Caco-2 (cell line): ENCODE results near the gene PPARA. TPM values are rescaled to one million over a fixed set of nuclear protein-coding genes. Genes with fewer than 3 reads are reported as not detected.

Source experiments
- BruUV-seq: library from RNA; stranded (reverse); fragments of 400-500 nt; replicated peaks from 2 replicates; lab custom pipeline; 2021; lab: Mats Ljungman, UMichigan
- CTCF ChIA-PET: fragments of 300-600 bp; sonication (Branson Sonifier 250); formaldehyde crosslinking; loops from one replicate; lab custom pipeline; 2022; ENCODE audit warnings: antibody characterized with exemption; lab: Charles Lee
- POLR2A ChIA-PET: fragments of 300-600 bp; sonication (Branson Sonifier 250); formaldehyde crosslinking; loops from one replicate; lab custom pipeline; 2022; ENCODE audit warnings: antibody characterized with exemption; lab: Charles Lee
- DNase-seq, 2 experiments: peaks; one replicate each; pipeline versions ENCODE4 v3.0.0 to v3.0.0-alpha.2; 2020 to 2022
- H3K27me3 ChIP-seq: replicated peaks from 2 replicates; pipeline ENCODE4 v1.6.0; 2011; ENCODE audit warnings: low read length; ENCODE audit not compliant: control insufficient read depth, insufficient read depth
- H3K36me3 ChIP-seq: 2 replicates; pipeline ENCODE4 v1.5.1; 2011; ENCODE audit warnings: low read length; ENCODE audit not compliant: control insufficient read depth, insufficient read depth
- H3K4me1 ChIP-seq: fragments of 250-450 bp; sonication (Bioruptor Pico); 2 replicates; pipeline ENCODE4 v1.5.1; 2020; ENCODE audit warnings: mild to moderate bottlenecking
- H3K4me3 ChIP-seq: 2 replicates; pipeline ENCODE4 v1.5.1; 2011; ENCODE audit warnings: low read depth, mild to moderate bottlenecking, control low read depth, low read length
- H3K9me3 ChIP-seq: fragments of 250-450 bp; sonication (Bioruptor Pico); 2 replicates; pipeline ENCODE4 v1.5.1; 2020; ENCODE audit warnings: mild to moderate bottlenecking, moderate library complexity
- H3K27ac Mint-ChIP-seq: one replicate; pipeline ENCODE4 v1.8.0; 2022; ENCODE audit warnings: mixed read lengths; ENCODE audit not compliant: unreplicated experiment
- H3K27me3 Mint-ChIP-seq: one replicate; pipeline ENCODE4 v1.8.0; 2022; ENCODE audit warnings: mixed read lengths; ENCODE audit not compliant: insufficient read depth, unreplicated experiment
- H3K36me3 Mint-ChIP-seq: one replicate; pipeline ENCODE4 v1.8.0; 2022; ENCODE audit warnings: mild to moderate bottlenecking, mixed read lengths; ENCODE audit not compliant: insufficient read depth, unreplicated experiment
- H3K4me1 Mint-ChIP-seq: one replicate; pipeline ENCODE4 v1.8.0; 2022; ENCODE audit warnings: low read depth, mixed read lengths; ENCODE audit not compliant: unreplicated experiment
- H3K4me3 Mint-ChIP-seq: one replicate; pipeline ENCODE4 v1.8.0; 2022; ENCODE audit warnings: mild to moderate bottlenecking, moderate library complexity, mixed read lengths; ENCODE audit not compliant: unreplicated experiment
- H3K9me3 Mint-ChIP-seq: one replicate; pipeline ENCODE4 v1.8.0; 2022; ENCODE audit warnings: mixed read lengths; ENCODE audit not compliant: unreplicated experiment
- CTCF ChIP-seq, 2 experiments: fragments of 200-600 bp in 1 of 2; IDR thresholded peaks; 1 replicate in 1 of 2; 2 replicates in 1 of 2; pipeline versions ENCODE4 v1.5.1 to v1.8.0; 2011 to 2022; ENCODE audit warnings: antibody characterized with exemption in 1 of 2, control low read depth in 1 of 2, inconsistent platforms in 1 of 2, low read depth in 1 of 2, low read length in 1 of 2, mild to moderate bottlenecking in 1 of 2, moderate library complexity in 1 of 2; ENCODE audit not compliant: insufficient read depth in 1 of 2, severe bottlenecking in 1 of 2, unreplicated experiment in 1 of 2
- intact Hi-C: fragments of 100-400 bp; cut with micrococcal nuclease; formaldehyde crosslinking; loops from one replicate; pipeline ENCODE4 v1.10.0; 2022; ENCODE audit not compliant: unreplicated experiment
- total RNA-seq: library from RNA; stranded (reverse); gene quantifications from 2 replicates; pipeline ENCODE4 v1.2.3, GENCODE V29; 2022

The PPARA gene
- total RNA-seq, 1 experiment from 2014 or later = 13.4 TPM

DNA sequence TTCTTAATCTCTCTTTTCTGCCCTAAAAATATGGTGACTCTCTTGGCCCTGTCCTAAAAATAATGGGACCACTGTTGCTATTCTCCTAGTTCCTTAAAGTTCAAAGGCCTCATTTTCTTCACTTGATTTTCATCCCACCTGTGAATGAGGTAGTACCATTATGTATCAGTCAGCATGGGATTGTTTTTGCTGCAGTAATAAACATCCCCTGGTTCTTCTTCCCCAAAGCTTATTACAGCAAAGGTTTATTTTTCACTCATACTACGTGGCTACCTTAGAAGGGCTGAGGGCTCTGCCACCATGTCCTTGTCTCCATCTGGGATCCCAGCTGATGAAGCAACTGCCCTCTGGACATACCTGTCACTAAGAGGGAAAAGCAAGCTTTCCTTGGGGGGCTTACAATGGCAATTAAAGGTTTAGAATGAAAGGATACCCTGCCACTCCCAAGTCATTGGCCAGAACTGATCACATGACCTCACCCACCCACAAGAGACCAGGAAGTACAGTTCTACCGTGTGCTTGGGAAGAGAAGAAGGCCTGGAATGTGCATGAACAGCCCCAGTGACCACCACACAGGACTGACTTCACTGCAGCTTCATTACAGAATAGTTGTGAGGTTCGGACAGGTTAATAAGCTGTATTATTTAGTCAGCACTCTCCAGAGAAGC, 125.3 kb downstream of the PPARA start:
- no peak overlapping the region for H3K27ac Mint-ChIP-seq
- intact Hi-C loops = no loop called here
- ChIA-PET POLR2A (no interaction called here), CTCF (no interaction called here)
- BruUV-seq = no TSS peak
- no peak for DNase-seq
- H3K4me3 ChIP-seq = no peak overlapping the region
- H3K36me3 ChIP-seq = peaks cover 11% of the 10 kb centered on the region
- H3K4me1 ChIP-seq = no peaks in the 10 kb centered on the region
- peaks cover 47% of the 10 kb centered on the region for H3K36me3 Mint-ChIP-seq
- H3K27me3 ChIP-seq = no peaks in the 10 kb centered on the region
- H3K27me3 Mint-ChIP-seq = no peaks in the 10 kb centered on the region
- H3K9me3 ChIP-seq = no peaks in the 10 kb centered on the region
- H3K4me3 Mint-ChIP-seq = no peak overlapping the region
- H3K9me3 Mint-ChIP-seq = no peaks in the 10 kb centered on the region
- TF ChIP-seq CTCF (IDR thresholded peaks at IDR 0.05; ENCODE audit: insufficient read depth in 1 of 2, low read depth in 1 of 2, low read length in 1 of 2, severe bottlenecking in 1 of 2, unreplicated experiment in 1 of 2) = no peak
- H3K4me1 Mint-ChIP-seq = peaks cover 5% of the 10 kb centered on the region

GRCh38 chr22:46276563-46276962, 126.2 kb downstream of the PPARA start:
- Histone ChIP-seq H3K36me3 (peaks cover 14% of the 10 kb centered on the region), H3K4me3 (no peak overlapping the region), H3K9me3 (no peaks in the 10 kb centered on the region), H3K4me1 (no peaks in the 10 kb centered on the region), H3K27me3 (no peaks in the 10 kb centered on the region)
- ChIA-PET CTCF (no interaction called here), POLR2A (no interaction called here)
- intact Hi-C loops = no loop called here
- no peak for DNase-seq
- Mint-ChIP-seq H3K4me1 (peaks cover 5% of the 10 kb centered on the region), H3K4me3 (no peak overlapping the region), H3K9me3 (no peaks in the 10 kb centered on the region), H3K27ac (no peak overlapping the region), H3K36me3 (peaks cover 47% of the 10 kb centered on the region), H3K27me3 (no peaks in the 10 kb centered on the region)
- no TSS peak for BruUV-seq
- TF ChIP-seq CTCF (IDR thresholded peaks at IDR 0.05; ENCODE audit: insufficient read depth in 1 of 2, low read depth in 1 of 2, low read length in 1 of 2, severe bottlenecking in 1 of 2, unreplicated experiment in 1 of 2) = no peak

GRCh38 chr22:46278656-46279645, 128.6 kb downstream of the PPARA start:
- POLR2A ChIA-PET = no interaction called here
- Histone ChIP-seq H3K4me1 (no peaks in the 10 kb centered on the region), H3K4me3 (no peak overlapping the region), H3K27me3 (no peaks in the 10 kb centered on the region), H3K36me3 (peaks cover 11% of the 10 kb centered on the region), H3K9me3 (no peaks in the 10 kb centered on the region)
- peaks cover 56% of the 10 kb centered on the region for H3K36me3 Mint-ChIP-seq
- no peaks in the 10 kb centered on the region for H3K9me3 Mint-ChIP-seq
- BruUV-seq = no TSS peak
- no peak overlapping the region for H3K4me3 Mint-ChIP-seq
- DNase-seq = no peak
- no peak for TF ChIP-seq CTCF (IDR thresholded peaks at IDR 0.05; ENCODE audit: insufficient read depth in 1 of 2, low read depth in 1 of 2, low read length in 1 of 2, severe bottlenecking in 1 of 2, unreplicated experiment in 1 of 2)
- H3K27me3 Mint-ChIP-seq = no peaks in the 10 kb centered on the region
- no peak overlapping the region for H3K27ac Mint-ChIP-seq
- peaks cover 5% of the 10 kb centered on the region for H3K4me1 Mint-ChIP-seq
- CTCF ChIA-PET = no interaction called here
- intact Hi-C loops = no loop called here
